Embryonic facial prominence (tissue), 1 donor: ENCODE results near the gene ZNF567.
A peak's percentile ranks its signal among the peaks of the same experiment; 100 is the strongest.
"Not testable (repeated sequence)": the region's sequence is repeated elsewhere in the genome, so short reads cannot be mapped to it uniquely, and the experiment has no call there.

ENCODE experiments used
- DNase-seq: peaks from one replicate; pipeline ENCODE4 v3.0.0-alpha.2; 2016; ENCODE audit errors: extremely low spot score

The ZNF567 gene

DNA sequence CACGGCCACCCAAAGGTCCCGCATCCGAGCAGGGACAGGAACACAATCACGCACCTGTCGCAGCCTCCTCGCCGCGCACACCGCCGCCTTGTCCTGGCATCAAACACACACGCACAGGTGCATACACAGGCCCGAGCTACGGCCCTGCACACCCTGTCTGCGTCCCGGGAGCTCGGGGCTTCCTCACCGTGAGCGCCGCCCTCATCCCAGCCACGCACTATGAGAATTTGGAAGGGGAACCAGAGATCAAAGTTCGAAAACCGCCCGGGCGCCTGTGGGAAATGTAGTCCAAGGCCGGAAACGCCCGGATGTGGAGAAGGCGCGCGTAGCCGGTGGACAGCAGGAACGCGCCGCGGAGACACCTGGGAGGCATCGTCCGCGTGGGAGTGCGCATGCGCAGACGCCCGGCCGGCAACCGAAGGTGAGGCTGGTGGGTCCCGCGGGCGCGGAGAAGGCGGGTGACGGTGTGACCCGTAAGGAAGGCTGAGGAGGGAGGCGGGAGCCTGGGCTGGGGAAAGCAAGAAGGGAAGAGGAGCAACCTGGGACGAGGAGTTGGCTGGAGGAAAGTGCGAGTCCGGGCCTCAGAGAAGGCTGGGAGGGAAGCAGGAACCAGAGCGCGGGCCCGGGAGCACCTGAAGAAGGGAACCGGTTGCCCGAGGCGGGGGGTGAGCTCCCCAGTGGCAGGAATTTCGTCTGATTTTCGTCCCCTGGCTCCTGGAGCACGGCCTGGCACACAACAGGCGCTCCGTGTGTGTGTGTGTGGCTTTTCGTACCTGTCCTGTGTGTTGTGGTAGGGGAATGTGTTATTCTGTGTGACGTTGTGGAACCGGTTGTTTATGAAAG is at the start of gene ZNF567:
ZNF567 (plus strand) TSS at position 399 of the 843 bp plus-strand sequence. CDS start 7,256 bp downstream, outside the sequence.
- DNase-seq = peak; percentile 89

DNA sequence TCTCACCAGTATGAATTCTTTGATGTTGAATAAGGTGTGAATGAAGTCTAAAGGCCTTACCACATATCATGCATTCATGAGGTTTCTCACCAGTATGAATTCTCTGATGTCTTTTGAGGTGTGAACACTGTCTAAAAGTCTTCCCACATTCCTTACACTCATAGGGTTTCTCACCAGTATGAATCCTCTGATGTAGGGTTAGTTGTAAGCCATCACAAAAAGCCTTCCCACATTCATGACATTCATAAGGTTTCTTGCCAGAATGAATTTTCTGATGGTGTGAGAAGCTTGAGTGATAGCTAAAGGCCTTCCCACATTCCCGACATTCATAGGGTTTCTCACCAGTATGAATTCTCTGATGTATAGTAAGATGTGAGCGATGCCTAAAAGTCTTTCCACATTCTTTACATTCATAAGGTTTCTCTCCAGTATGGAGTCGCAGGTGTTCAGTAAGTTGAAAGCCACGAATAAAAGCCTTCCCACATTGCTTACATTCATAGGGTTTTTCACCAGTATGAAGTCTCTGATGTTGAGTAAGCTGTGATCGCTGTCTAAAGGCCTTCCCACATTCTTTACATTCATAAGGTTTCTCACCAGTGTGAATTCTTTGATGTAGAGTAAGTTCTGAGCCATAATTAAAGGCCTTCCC is 48.4 kb upstream of the ZNF567 start:
- no peak for DNase-seq

DNA sequence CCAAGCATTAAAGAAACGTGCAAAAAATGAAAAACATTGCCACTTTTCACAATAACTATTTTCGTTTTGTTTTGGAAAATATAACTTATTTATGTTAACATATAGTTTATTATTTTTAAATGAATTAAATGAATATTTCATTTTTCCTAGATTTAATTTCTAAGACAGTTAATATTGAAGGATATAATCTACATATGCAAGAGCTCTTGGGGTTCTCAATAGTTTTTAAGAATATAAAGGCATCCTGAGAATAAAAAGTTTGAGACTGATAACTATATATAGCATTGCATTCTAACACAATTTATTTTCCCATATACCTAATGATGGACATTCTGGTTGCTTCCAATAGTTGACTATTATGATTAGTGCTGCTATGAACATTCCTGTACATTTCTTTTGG is 40.7 kb upstream of the ZNF567 start:
- no peak for DNase-seq

DNA sequence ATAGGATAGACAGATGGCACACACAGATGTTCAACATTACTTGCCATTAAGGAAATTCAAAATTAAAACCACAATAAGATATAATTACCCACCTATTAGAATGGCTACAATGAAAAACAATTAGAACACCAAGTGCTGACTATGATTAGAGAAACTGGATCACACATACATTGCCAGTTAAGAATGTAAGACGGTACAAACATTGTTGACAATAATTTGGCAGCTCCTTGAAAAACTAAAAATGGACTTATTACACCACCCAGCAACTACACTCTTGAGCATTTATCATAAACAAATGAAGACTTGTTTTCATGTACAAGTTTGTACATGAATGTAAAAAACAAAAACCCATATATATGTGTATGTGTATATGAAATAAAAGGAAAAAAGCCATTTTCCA is 34.5 kb upstream of the ZNF567 start:
- no peak for DNase-seq

DNA sequence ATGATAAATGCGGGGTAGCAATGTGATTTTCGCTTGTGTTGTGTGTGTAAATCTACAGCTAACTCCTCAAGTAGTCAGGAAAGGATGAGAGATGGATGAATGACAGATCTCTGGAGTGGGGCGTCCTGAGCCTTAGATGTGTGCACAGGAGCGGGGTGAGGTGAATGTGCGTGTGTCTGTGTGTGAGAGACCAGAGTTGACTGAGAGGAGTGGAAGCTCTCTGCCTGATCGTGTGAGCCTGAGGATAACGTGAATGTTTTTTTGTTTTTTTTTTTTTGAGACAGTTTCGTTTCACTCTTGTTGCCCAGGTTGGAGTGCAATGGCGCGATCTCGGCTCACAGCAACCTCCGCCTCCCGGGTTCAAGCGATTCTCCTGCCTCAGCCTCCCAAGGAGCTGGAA is 21.6 kb upstream of the ZNF567 start:
- no peak for DNase-seq

DNA sequence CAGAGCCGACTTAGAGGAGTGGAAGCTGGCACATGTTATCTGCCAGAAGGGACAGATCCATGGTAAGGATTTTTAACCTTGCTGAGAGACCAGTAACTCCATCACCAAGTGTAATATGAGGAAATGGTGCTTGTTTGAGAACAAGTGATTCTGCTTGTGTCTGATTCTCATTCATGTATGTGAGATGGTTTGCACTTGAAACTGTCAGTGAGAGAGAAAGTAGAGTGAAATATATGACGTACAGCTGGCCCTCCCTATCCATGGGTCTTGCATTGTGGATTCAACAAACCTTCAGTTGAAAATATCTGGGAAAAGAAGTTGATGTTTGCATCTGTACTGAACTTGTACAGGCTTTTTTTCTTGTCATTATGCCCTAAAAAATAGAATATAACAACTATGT is 18.8 kb upstream of the ZNF567 start:
- DNase-seq = no peak

DNA sequence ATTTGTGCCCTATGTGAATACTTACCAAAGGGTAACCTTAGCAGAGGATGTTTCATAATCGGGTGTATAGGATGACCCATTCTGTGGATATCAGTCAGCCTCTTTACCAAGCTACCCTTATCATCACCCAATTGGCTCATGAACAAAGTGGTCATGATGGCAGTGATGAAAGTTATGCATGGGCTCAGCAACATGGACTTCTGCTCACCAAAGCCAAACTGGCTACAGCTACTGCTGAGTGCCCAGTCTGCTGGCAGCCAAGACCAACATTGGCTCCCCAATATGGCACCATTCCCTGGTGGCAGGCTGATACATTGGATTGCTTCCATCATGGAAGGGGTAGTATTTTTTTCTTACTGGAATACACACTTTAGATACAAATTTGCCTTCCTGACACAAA is 15.0 kb upstream of the ZNF567 start:
- DNase-seq = no peak

DNA sequence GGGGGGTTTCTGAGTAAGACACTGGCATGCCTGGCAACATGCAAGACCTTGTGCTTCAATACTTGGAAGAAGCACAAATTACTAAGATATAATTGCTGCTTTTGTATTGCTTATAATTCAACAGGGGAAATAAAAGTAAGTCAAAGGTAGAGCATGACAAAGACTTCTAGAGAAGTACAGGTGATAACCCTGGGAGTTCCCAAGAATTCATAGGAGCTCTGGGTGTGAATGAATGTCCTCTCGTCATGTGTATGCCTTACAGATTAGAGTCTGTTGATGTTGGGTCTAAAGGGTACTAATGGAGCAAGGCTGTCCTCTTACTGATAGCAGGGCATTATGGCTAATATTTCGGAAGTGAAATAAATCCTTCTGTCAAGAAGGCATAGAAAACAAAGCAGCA is 13.2 kb upstream of the ZNF567 start:
- no peak for DNase-seq

DNA sequence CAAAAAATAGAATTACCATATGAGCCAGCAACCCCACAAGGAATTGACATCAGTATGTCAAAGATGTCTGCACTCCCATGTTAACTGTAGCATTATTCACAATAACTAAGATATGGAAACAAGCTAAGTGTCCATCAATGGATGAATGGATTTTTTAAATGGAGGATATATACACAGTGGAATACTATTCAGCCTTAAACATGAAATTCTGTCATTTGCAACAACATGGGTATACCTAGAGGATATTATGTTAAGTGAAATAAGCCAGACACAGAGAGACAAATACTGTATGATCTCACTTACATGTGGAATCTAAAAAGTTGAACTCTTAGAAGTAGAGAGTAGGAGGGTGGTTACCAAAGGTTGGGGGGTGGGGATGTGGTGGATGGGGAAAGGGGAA is 8.0 kb upstream of the ZNF567 start:
- DNase-seq = no peak

DNA sequence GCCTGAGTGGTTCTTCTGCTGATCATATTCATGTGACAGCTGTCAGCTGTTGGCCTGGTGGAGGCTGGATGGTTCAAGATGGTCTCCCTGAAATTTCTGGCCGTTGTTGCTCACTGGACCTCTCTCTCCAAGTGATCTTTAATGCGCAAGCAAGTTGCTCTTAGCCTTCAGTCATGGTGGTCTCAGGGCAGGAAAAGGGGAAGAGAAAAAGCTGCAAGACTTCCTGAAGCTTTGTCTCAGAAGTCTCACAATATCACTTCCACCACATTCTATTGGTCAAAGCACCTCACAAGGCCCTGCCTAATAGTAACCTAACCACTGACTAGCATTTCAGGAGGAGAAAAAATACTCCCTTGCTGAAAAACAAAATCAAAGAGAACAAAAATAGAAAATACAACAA is 1.6 kb upstream of the ZNF567 start:
- no peak for DNase-seq

DNA sequence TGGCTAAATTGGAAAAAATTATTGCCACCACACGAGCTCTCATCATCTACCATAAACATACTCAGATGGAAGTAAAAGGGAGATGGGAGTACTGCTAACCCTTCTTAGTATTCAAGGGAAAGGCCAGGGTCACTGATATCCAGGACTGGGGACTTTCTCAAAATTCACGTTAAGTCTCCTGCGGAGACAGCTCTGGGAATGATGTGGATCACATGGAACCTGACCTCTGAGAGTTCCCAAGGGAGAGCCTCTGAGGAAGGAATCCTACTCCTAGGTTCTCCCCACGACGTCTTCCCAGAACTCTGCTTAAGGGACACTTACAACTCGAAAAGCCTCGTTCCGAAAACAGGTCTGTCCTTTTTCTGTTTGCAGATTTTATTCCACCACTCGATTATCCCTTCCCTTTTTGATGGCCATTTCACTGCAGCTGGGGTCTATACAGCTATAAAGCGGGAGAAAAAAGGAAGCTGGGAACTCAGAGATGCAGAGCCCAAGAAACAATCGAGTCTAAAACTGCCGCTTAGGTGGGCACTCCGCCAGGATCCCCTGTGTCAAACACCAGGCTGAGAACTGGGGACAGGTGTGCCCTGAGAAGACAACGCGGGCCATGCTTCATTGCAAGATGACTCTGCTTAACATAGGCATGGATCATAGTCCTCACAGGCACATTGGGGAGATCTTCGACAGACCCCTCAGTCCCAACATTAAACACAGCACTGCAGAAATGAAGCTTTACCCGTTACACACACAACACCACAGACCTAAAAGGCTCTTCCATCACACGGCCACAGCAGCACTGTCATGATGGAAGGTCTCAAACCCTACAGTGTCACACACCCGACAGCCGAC is 823 bp upstream of the ZNF567 start:
- no peak for DNase-seq

DNA sequence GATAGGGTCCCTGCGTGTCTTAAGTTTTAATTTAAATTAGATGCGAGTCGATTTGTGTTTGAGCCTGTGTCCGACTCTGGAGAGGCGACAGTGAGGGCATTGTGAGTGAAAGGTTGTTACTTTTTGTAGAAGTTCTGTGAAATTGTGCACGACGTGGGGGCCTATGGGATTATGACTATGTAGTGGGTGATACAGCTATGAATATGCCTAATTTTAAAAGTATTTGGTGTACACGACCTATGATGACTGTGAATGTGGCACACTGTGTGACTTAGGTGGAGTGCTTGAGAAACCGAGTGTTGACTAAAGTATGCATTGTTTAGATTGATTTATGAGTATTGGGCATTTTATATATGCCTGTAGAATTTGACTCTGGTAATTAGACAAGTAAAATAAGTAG is 646 bp downstream of the ZNF567 start:
- DNase-seq = no peak

DNA sequence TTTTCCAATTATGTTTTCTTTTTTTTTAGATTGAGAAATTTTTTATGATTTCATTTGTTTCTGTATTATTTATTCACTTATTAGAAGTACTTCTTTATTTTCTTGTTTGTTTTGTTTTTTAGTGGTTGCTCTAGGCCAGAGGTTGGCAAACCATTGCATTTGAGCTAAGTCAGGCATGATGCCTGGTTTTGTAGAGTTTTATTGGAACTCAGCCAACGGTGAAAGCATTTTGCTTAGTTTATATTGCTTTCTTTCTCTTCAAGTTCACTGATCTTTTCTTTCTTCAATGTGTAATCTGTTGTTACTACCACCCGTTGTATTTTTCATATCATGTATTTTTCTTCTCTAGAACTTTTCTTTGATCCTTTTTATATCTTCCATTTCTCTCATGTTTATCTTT is 19.7 kb downstream of the ZNF567 start:
- DNase-seq = no peak

DNA sequence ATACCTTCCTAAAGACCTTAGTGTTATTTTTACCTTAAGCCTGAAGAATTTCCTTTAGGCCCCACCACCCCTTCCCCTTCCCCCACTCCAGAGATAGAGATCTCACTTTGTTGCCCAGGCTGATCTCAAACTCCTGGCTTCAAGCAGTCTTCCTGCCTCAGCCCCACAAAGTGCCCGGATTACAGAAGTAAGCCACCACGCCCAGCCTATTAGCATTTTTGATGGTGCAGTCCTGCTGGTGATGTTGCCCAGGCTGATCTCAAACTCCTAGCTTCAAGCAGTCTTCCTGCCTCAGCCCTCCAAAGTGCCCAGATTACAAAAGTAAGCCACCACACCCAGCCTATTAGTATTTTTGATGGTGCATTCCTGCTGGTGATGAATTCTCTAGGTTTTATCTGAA is 22.0 kb downstream of the ZNF567 start:
- no peak for DNase-seq

DNA sequence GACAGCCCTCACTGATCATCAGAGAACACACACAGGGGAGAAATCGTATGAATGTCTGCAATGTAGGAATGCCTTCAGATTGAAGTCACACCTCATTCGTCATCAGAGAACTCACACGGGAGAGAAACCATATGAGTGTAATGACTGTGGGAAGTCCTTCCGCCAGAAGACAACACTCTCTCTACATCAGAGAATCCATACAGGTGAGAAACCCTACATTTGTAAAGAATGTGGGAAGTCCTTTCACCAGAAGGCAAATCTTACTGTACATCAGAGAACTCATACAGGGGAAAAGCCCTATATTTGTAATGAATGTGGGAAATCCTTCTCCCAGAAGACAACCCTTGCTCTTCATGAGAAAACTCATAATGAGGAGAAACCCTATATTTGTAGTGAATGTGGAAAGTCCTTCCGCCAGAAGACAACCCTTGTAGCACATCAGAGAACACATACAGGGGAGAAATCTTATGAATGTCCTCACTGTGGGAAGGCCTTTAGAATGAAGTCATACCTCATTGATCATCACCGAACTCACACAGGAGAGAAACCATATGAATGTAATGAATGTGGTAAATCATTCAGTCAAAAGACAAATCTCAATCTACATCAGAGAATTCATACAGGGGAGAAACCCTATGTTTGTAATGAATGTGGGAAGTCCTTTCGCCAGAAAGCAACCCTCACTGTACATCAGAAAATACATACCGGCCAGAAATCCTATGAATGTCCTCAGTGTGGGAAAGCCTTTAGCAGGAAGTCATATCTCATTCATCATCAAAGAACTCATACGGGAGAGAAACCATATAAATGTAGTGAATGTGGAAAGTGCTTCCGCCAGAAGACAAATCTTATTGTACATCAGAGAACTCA is 32.5 kb downstream of the ZNF567 start:
- DNase-seq = no peak

DNA sequence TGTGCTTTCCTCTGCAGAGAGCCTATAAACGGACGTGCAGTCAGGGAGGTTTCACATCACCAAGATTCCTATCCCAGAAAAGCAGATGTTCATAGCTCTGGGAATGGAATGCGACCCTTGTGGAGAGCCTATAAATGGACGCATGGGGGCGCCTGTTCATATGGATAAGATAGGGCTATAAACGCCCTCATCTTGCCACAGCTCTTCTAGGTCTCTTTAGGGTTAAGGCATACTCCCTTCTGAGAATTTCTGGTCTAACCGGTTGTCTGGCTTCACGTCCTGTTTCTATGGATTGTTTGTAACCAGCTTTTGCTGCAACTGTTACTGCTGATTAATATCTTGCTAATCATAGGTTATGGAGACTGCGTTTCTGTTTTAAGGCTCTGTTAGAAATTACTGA is 48.8 kb downstream of the ZNF567 start:
- not testable (repeated sequence) for DNase-seq

DNA sequence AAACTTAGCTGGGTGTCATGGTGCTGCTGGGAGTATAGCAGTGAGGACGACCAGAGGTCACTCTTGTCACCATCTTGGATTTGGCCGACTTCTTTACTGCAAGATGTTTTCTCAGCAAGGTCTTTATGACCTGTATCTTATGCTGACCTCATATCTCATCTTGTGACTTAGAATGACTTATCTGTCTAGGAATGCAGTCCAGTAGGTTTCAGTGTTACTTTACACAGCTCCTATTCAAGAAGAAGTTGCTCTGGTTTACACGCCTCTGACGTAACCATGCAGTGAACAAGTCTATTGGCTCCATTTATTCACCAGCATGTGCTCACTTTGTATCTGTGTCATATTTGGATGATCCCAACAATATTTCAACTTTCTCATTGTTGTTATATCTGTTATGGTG is 58.5 kb downstream of the ZNF567 start:
- no peak for DNase-seq

DNA sequence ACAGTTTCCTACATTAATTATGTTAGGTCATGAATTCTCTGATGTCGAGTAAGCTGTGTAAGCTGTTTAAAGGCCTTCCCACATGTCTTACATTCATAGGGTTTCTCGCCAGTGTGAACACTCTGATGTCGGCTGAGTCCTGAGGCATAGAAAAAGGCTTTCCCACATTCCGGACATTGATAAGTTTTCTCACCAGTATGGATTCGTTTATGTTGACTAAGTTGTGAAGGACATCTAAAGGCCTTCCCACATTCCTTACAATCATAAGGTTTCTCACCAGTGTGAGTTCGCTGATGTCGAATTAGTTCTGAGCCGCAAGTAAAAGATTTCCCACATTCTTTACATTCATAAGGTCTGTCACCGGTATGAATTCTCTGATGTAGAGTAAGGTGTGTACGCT is 60.3 kb downstream of the ZNF567 start:
- no peak for DNase-seq

DNA sequence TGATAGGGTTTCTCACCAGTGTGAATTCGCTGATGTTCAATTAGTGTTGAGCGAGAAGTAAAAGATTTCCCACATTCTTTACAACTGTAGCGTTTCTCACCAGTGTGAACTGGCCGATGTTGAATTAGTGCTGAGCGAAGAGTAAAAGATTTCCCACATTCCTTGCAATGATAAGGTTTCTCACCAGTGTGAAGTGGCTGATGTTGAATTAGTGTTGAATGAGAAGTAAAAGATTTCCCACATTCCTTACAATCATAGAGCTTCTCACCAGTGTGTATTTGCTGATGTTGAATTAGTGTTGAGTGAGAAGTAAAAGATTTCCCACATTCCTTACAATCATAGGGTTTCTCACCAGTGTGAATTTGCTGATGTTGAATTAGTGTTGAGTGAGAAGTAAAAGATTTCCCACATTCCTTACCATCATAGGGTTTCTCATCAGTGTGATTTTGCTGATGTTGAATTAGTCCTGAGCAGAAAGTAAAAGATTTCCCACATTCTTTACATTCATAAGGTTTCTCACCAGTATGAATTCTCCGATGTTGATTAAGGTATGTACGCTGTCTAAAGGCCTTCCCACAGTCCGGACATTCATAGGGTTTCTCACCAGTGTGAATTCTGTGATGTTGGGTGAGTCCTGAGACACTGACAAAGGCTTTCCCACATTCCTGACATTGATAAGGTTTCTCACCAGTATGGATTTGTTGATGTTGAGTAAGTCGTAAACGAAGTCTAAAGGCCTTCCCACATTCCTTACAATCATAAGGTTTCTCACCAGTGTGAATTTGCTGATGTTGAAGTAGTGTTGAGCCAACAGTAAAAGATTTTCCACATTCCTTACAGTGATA is 61.2 kb downstream of the ZNF567 start:
- DNase-seq = no peak

DNA sequence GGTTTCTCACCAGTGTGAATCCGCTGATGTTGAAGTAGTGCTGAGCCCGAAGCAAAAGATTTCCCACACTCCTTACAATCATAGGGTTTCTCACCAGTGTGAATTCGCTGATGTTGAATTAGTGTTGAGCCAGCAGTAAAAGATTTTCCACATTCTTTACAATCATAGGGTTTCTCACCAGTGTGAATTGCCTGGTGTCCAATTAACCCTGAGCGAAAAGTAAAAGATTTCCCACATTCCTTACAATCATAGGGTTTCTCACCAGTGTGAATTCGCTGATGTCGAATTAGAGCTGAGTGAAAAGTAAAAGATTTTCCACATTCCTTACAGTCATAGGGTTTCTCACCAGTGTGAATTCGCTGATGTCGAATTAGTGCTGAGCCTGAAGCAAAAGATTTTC is 62.2 kb downstream of the ZNF567 start:
- DNase-seq = not testable (repeated sequence)
